GM19023 (cell line): ENCODE data around the gene MRFAP1.
"Not testable (repeated sequence)": the region's sequence is repeated elsewhere in the genome, so short reads cannot be mapped to it uniquely, and the experiment has no call there.

Source experiments
- ATAC-seq: cut with Tn5 transposase; IDR thresholded peaks from one replicate; pipeline ENCODE4 v1.9.1; 2021; ENCODE audit warnings: mild to moderate bottlenecking, moderate library complexity; ENCODE audit not compliant: unreplicated experiment

Gene MRFAP1

DNA sequence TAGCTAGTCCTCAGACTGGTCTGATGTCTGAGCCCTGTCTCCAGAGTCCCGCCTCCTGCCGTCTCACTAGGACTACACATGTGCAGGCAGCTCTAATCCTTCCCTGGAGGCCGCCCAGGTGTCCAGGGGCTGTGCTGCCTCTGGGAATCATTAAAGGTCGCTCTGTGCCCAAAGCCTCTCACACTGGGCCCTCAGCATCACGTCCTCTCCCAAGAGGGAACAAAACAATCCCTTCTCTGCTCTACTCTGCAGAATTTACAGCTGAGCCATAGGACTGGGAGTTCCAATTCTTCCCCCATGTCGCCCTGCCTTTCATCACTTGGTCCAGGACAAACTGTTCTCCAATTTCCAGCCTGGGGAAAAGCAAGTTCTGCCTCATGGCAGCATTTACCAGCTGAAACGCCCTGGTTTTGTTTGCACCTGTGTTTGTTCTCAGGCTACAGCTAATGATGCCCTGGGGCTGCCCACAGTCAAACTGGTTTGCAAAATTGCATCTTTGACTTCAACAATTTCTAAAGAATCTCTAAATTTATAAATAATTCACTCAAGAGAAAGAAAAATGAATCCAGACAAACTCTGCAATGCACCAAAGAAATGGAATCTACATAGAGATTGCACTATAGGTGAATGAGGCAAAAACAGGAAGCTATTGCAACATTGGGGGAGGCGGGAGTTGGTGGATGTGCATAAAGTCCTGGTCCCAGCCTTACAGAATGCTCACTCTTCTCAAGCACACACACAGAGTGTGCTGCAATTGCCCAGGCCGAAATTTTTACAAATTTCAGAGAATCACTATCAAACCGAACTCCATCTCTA, 7.2 kb upstream of the MRFAP1 start:
- no peak for ATAC-seq

DNA sequence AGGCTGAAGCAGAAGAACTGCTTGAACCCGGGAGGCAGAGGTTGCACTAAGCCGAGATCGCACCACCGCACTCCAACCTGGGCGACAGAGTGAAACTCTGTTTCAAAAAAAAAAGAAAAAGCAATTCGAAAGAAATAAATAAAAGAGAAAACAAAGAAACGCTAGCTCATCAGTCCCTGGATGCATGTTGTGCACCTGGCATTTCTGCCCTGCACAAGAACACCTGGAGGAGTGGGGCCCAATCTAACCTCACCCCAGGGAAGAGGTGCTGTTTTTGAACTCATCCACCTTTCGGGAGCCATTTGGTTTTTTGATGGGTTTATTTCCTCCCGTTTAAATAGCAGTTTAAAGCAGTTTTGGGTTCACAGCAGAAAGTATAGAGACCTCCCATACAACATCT, 5.7 kb upstream of the MRFAP1 start:
- ATAC-seq: no peak

DNA sequence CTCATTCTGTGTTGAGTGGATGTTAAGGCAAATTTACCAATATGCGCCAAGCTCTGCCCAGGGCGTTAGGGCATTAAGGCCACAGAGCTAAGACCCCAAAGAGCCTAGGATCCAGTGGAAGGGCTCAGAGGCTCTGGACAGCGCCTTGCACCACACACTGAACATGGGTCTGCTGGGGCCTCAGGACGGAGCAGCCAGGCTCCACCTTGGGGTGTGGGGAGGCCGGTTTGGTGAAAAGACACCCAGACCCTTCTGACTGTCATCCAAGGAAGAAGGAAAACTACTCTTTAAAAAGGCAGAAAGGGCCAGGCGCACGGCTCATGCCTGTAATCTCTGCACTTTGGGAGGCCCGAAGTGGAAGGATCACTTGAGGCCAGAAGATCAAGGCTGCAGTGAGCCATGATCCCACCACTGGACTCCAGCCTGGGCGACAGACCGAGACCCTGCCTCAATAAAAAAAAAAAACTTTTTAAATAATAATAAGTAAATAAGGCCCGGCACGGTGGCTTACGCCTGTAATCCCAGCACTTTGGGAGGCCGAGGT, 1.3 kb upstream of the MRFAP1 start:
- no peak for ATAC-seq

DNA sequence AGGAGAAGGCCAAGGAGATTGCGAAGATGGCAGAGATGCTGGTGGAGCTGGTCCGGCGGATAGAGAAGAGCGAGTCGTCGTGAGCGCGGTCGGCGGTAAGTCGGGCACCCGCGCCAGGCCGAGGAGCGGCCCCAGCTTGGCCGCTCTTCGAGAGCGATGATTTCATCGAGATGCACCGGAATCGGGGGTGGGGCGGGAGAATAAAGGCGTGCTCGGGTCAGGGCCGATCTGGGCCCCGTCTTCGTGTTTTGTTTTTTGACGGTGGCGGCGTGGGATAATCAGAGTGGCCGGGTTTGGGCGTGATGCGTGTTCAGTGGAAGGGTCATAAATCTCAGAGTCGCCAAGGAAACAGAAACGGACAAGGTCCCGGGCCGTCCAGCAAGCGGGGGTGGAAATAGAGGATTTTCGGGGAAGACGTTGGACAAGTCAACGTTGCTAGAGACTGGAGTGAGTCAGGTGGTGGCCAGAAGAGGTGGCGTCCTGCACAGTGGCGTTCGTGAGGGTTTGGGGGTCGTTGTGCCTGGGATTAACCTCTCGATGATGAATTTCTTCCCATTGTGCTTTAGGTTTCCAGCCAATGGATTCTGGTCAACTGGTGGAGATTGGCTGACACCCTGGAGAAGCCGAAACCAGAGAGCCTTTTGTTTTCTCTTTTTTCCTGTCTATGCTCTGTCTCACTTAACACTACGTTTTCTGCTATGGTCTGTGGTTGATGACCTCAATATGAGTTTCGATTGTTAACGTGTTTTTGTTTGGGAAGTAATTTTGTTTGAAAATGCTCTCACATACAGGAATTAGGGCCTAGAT, 882 bp downstream of the MRFAP1 start:
- peak; percentile 31 for ATAC-seq

DNA sequence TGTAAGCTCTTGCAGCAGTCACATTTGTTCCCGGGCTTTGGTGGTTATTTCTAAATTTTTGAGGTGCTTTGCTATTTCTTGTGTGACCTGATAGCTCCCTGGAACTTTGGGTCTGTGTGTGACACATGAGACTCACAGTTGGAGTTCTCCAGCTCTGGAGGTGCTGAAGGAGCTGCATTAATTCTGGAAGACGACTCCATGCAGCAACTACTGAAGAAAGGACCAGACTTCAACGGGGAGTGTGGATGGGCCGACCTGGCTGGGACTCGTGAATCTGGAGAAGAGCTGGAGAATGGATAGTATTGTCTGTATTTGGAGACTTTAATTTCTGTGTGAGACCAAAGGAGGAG, 1.5 kb downstream of the MRFAP1 start:
- ATAC-seq: no peak

DNA sequence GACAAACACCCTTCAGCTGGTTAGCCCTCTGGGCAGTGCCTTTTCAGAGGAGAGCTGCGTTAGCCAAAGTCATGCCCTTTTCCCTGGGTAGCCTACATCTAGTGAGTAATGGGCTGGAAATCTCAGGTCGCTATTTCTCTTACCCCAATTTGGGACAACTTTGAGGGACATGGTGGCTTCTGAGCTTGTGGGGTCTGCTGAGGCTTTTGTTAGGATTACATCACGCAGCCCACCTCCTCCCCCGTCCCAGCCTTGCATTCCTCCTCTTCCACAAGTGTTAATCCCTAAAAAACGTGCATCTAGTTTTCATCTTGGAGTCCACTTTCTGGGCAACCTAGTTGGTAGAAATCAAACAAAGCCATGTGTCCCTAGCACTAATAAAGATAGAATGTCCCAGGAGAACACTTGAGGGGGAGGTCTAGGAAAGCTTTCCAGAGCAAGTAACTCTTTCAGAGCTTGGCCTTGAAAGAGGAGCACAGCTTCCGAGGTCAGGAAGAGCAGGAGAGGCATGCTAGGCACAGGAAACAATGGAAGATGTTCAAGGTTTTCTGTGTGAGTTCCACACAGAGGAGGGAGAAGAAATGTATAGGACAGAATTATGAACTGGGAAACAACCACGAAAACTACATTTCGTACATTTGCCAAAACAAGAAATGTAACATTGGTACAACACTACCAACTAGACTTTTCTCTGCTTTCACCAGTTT, 2.8 kb downstream of the MRFAP1 start:
- no peak for ATAC-seq

DNA sequence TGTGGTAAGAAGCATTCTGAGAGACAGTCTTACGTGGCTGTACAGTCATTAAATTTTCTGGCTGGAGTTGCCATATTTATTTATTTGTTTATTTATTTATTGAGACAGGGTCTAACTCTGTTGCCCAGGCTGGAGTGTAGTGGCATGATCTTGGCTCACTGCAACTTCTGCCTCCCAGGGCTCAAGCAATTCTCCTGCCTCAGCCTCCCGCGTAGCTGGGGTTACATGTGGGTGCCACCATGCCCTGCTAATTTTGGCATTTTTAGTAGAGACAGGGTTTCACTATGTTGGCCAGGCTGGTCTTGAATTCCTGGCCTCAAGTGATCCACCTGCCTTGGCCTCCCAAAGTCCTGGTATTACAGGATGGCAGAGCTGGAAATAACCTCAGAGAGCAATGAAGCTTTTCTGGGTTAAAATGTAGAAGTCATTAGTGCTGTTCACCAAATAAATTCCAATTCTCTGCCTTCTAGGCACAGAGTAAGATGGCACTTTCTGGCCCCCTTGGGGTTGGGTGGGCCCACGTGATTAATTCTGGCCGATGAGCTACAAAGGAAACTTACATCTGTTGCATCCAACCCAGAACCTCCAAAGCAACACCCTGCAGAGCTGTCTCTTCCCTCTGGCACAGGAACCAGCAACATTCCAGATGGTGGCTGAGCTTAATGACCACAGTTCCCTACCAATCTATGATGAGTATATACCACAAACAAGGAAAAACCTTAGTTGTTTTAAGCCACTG, 4.5 kb downstream of the MRFAP1 start:
- no peak for ATAC-seq

DNA sequence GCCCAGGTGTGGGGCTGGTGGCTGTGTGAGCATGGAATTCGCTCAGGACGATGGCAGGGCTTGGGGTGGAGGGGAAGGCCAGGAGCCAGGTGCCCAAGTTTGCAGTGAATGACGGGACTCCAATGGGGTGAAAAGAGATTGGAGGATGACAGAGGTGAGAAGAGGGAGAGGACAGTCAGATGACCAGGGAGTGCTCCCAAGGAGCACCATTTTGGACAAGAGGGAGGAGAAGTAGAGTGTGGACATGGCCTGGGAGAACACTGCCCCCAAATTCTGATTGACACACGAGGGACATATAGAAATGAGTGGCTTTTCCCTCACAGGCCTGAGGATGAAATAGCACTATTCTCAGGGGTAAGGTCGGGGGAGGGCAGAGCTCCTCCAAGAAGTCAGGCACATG, 6.7 kb downstream of the MRFAP1 start:
- ATAC-seq: no peak

DNA sequence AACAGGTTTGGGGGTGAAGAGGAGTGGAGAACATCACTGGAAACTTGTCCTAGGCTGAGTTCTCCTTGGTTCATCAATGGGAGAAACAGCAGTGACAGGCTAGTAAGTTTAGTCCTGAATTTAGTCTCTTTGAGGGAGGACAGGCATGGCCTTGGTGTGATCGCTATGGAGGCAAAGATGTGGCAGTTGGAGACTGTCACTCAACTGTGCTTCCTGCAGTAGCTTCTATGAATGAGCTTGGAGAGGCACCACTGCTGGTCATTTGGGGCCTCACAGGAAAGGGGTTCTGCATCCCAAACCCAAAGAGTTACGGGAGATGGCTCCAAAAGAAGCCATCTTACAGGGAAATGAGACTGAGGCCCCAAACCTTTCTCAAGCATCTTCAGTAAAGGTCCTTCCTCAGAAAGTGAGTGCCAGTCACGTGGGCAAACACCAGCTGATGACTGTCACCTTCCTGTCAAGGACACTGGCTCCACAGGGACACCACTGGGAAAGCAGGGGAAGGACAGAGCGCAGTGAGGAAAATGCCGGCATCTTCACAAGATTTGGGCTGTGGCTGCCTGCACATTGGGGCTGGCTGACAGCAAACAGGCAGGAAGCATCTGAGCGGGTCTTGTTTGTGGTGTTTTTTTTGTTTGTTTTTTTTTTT, 7.2 kb downstream of the MRFAP1 start:
- no peak for ATAC-seq

DNA sequence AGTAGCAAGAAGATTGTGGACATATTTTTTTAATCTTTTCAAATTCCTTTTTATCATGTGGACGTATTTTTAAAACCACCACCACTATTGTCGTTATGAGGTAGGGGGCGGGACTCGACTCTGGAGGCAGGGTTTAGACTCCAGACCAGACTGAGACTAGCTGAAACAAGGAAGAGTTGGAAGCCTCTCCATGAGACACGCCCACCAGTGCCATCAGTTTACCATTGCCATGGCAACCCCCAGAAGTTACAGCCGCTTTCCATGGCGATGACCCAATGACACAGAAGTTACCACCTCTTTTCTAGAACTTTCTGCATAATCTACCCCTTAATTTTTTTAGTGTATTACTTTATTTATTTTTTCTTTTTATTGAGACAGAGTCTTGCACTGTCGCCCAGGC, 8.7 kb downstream of the MRFAP1 start:
- no peak for ATAC-seq

DNA sequence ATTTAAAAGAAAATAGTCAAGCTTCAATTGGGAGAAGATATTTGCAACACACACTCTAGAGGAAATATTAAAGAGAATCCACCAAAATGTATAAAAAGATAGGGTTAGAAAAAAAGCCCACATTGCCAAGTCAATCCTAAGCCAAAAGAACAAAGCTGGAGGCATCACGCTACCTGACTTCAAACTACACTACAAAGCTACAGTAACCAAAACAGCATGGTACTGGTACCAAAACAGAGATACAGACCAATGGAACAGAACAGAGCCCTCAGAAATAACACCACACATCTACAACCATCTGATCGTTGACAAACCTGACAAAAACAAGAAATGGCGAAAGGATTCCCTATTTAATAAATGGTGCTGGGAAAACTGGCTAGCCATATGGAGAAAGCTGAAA, 13.7 kb downstream of the MRFAP1 start:
- not testable (repeated sequence) for ATAC-seq

DNA sequence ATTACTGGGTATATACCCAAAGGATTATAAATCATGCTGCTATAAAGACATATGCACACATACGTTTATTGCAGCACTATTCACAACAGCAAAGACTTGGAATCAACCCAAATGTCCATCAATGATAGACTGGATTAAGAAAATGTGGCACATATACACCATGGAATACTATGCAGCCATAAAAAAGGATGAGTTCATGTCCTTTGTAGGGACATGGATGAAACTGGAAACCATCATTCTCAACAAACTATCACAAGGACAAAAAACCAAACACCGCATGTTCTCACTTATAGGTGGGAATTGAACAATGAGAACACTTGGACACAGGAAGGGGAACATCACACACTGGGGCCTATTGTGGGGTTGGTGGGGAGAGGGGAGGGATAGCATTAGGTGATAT, 14.8 kb downstream of the MRFAP1 start:
- ATAC-seq: not testable (repeated sequence)

DNA sequence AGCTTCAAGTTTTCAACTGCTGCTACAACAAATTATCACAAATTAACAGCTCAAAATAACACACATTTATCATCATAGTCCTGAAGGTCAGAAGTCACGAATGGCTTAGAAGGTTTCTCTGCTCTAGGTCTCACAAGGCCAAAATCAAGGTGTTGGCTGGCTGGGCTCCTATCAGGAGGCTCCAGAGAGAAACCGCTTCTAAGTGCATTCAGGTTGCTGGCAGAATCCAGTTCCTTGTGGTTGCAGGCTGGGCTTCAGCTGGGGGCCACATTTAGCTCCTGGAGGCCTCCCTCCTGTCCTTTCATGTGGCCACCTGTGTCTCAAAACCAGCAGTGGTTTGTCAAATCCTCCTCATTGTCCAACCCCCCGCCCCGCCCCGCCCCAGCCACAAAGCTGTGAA, 15.4 kb downstream of the MRFAP1 start:
- ATAC-seq: no peak

DNA sequence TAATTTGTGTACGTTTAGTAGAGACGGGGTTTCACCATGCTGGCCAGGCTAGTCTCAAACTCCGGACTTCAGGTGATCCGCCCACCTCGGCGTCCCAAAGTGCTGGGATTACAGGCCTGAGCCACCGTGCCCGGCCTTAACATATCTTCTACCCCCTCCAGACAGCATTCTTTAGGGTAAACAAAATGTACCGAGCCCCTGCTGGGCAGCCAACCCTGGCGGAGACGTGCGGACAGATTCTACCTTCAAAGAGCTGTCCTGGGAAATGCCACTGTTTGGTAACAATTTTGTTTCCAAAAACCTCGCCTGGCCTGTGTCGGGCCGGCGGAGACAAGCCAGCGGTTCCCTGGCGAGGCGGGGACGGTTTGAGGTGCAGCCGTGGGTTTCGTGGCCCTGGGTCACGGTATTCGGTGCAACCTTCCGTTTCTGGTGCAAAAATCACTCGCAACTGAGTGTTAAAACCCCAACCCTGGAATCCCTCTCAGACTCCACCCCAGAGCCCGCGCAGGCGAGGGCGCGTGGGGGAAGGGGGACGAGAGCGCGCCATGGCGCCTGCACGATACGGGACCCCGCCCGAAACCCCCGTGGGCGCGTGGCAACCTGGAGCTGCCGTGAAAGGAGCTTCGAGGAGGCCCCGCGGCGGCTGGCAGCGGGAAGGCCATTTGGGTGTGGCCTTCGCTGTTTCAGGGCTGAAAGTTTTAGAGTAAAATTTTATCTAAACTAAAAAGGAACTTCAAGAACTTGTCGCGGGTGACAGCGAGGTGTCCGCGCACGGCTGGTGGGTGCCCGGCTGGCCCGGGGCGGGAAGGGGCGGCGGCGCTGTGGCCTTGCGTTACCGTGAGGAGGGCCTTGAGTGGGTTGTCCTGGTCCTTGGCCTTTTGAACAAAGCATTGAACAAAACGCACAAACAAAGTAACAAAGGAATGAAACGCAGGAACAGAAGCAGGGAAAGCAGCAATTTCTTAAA, 17.0 kb downstream of the MRFAP1 start:
- no peak for ATAC-seq

DNA sequence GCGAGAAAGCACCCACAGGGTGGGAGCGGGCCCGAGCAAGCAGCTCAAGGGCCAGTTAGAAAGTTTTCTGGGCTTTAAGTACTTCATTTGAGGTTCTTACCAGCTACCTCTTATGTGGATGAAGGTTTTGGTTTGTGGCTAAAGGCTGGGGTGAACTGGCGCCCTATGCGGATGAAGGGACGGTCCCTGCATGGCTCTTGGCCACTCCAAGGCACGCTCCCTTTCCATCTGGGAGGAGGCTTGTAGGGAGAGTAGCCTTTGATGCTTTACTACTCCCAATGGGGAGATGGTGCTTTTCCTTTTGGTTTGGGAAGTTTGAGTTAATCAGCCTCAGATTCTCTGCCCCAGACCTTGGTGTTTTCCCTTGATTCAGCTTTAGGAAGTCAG, 17.7 kb downstream of the MRFAP1 start:
- no peak for ATAC-seq

DNA sequence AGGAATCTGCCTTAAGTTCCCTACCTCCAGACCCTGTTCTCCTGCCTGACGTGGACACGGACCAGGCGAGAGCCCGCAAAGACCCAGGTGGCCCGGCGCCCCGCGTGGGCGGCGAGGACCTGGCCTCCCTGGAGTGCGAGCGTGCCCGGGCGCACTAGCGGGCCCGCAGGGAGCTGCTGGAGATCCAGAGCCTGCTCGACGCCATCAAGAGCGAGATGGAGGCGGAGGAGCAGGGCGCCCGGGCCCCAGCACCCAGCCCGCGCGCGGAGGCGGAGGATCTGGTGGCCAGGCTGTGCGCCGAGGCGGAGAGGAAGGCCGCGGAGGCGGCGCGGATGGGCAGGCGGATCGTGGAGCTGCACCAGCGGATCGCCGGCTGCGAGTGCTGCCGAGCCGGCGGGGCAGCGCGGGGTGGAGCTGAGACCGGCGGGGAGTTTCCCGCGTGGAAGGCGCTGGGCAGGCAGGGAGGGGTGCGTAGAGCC, 18.2 kb downstream of the MRFAP1 start:
- ATAC-seq: peak; percentile 71

DNA sequence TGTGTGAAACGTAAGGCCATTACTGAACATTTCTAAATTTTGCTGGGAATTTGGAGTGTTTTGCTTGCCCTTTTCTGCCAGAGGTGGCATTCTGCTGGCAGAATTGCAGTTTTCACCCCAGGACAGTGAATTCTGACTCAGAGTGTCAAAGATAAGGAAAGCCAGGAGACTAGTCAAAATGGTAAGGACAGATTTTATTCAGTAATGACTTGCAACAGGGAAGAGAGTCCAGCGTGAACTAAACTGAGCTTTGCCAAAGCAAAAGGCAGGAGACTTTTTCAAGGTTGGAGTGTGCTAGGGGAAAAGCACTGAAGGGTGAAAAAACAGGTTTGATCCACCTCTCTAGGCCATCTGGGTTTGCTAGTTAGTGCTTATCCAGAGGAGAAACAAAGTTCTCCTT, 19.4 kb downstream of the MRFAP1 start:
- no peak for ATAC-seq

DNA sequence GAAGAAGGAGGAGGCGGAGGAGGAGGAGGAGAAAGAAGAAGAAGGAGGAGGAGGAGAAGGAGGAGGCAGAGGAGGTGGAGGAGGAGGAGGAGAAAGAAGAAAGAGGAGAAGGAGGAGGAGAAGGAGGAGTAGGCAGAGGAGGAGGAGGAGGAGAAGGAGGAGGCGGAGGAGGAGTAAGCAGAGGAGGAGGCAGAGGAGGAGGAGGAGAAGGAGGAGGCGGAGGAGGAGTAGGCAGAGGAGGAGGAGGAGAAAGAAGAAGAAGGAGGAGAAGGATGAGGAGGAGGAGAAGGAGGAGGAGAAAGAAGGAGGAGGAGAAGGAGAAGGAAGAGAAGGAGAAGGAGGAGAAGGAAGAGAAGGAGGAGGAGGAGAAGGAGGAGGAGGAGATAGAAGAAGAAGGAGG, 19.9 kb downstream of the MRFAP1 start:
- no peak for ATAC-seq

DNA sequence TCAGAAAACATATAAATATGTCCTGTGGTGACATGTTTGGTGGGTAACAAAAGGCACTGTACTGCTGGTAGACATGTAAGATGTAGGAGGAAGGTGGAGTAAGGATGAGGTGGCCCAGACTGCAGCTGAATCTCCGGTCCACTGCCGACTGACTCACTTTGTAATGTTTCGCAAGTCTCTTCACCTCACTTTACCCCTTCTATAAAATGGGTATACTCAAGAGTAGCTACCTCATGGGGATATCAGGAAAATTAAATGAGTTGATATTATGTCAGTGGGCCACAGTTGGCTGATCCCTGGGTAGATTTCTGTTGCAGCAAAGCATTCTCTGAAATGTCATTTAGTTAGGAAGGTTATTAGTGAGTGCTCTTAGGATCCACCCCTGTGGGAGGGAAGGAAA, 22.1 kb downstream of the MRFAP1 start:
- no peak for ATAC-seq
